Measurements from ENCODE around the gene GDPD3.

GDPD3 gene

GRCh38 chr16:30065943-30066760 is 47.2 kb downstream of the GDPD3 start:
- Histone ChIP-seq H3K4me3 (ENCODE audit: insufficient read depth, low read depth, low read length, poor library complexity, severe bottlenecking) (peak overlapping the region; percentile 98), H3K27me3 (replicated peaks; ENCODE audit: control insufficient read depth, insufficient read depth, low read length, poor library complexity, severe bottlenecking) (no peaks in the 10 kb centered on the region), H3K4me1 (ENCODE audit: control insufficient read depth, insufficient read depth, low read length, poor library complexity, severe bottlenecking) (peaks cover 33% of the 10 kb centered on the region), H3K36me3 (ENCODE audit: control insufficient read depth, insufficient read depth, low read length) (peaks cover 39% of the 10 kb centered on the region), H3K9me3 (ENCODE audit: control insufficient read depth, low read length) (no peaks in the 10 kb centered on the region), H3K27ac (ENCODE audit: insufficient read depth, low read length, poor library complexity, severe bottlenecking) (peak overlapping the region; percentile 83)
- DNase-seq, result peak in 1 of 3 donors; percentile 20

DNA sequence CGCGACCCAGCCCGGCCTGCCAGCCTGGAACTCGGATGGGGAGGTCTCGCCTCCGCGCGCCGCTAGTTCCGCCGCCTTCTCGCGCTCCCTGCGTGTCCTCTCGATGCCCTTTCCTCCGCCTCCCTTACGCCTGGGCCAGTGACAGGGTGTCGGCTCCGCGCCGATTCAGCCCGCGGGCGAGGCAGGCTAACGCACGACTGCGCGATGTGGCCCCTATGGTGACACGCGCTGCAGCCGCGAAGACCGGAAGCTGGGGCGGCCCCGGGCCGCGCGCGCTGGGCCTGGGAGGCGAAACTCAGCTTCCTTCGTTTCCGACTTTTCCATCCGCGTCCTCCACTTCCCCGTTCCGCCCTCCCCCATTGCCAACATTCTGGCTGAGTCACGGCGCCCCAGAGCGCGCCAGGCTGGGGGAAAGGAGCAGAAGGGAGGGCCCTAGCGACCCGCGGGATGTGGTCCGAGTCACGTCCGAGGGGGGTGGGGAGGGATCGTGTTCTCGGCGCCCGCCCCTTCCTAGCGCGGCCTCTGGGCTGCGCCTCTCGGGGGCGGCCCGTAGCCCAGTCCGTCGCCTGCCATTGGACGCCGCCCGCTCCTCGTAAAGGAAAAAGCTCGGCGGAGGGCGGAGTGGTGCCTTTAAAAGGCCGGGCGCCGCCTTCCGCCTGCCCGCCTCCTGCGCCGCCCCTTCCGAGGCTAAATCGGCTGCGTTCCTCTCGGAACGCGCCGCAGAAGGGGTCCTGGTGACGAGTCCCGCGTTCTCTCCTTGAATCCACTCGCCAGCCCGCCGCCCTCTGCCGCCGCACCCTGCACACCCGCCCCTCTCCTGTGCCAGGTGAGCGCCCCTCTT is 48.0 kb downstream of the GDPD3 start, which contains the start of gene ALDOA:
Gene ALDOA (plus strand): TSS at position 659 of the 841 bp plus-strand sequence. CDS start 1,138 bp downstream, outside the sequence.
- Histone ChIP-seq H3K4me1 (ENCODE audit: control insufficient read depth, insufficient read depth, low read length, poor library complexity, severe bottlenecking) (peaks cover 33% of the 10 kb centered on the region), H3K9me3 (ENCODE audit: control insufficient read depth, low read length) (no peaks in the 10 kb centered on the region), H3K27ac (ENCODE audit: insufficient read depth, low read length, poor library complexity, severe bottlenecking) (peak within 1 kb of the TSS; percentile 83), H3K4me3 (ENCODE audit: insufficient read depth, low read depth, low read length, poor library complexity, severe bottlenecking) (peak within 1 kb of the TSS; percentile 98), H3K27me3 (replicated peaks; ENCODE audit: control insufficient read depth, insufficient read depth, low read length, poor library complexity, severe bottlenecking) (no peaks in the 10 kb centered on the region), H3K36me3 (ENCODE audit: control insufficient read depth, insufficient read depth, low read length) (peaks cover 32% of the 10 kb centered on the region)
- peak; percentile 89 to 91 (median 90) for DNase-seq

GRCh38 chr16:30064729-30065101 is 48.6 kb downstream of the GDPD3 start:
- H3K27me3 ChIP-seq (replicated peaks; ENCODE audit: control insufficient read depth, insufficient read depth, low read length, poor library complexity, severe bottlenecking), result no peaks in the 10 kb centered on the region

GRCh38 chr16:30063893-30064728 is 49.2 kb downstream of the GDPD3 start:
- peak; percentile 41 to 49 (median 43) for DNase-seq
- H3K4me3 ChIP-seq (ENCODE audit: insufficient read depth, low read depth, low read length, poor library complexity, severe bottlenecking), result peak overlapping the region; percentile 98
- peaks cover 32% of the 10 kb centered on the region for H3K4me1 ChIP-seq (ENCODE audit: control insufficient read depth, insufficient read depth, low read length, poor library complexity, severe bottlenecking)

More at GRCh38 chr16:30064729-30065101, 48.6 kb downstream of the GDPD3 start:
- peaks cover 33% of the 10 kb centered on the region for H3K4me1 ChIP-seq (ENCODE audit: control insufficient read depth, insufficient read depth, low read length, poor library complexity, severe bottlenecking)
- H3K27ac ChIP-seq (ENCODE audit: insufficient read depth, low read length, poor library complexity, severe bottlenecking), result peak overlapping the region; percentile 83
- no peak for DNase-seq
- H3K9me3 ChIP-seq (ENCODE audit: control insufficient read depth, low read length), result no peaks in the 10 kb centered on the region
- H3K4me3 ChIP-seq (ENCODE audit: insufficient read depth, low read depth, low read length, poor library complexity, severe bottlenecking), result peak overlapping the region; percentile 98
- H3K36me3 ChIP-seq (ENCODE audit: control insufficient read depth, insufficient read depth, low read length), result peaks cover 26% of the 10 kb centered on the region

GRCh38 chr16:30063278-30063892 is 50.0 kb downstream of the GDPD3 start:
- DNase-seq, result no peak
- no peaks in the 10 kb centered on the region for H3K9me3 ChIP-seq (ENCODE audit: control insufficient read depth, low read length)
- peaks cover 12% of the 10 kb centered on the region for H3K36me3 ChIP-seq (ENCODE audit: control insufficient read depth, insufficient read depth, low read length)
- no peaks in the 10 kb centered on the region for H3K27me3 ChIP-seq (replicated peaks; ENCODE audit: control insufficient read depth, insufficient read depth, low read length, poor library complexity, severe bottlenecking)
- H3K4me3 ChIP-seq (ENCODE audit: insufficient read depth, low read depth, low read length, poor library complexity, severe bottlenecking), result peak overlapping the region; percentile 98
- H3K4me1 ChIP-seq (ENCODE audit: control insufficient read depth, insufficient read depth, low read length, poor library complexity, severe bottlenecking), result peaks cover 28% of the 10 kb centered on the region
- peak overlapping the region; percentile 83 for H3K27ac ChIP-seq (ENCODE audit: insufficient read depth, low read length, poor library complexity, severe bottlenecking)

More at GRCh38 chr16:30063893-30064728, 49.2 kb downstream of the GDPD3 start:
- Histone ChIP-seq H3K27ac (ENCODE audit: insufficient read depth, low read length, poor library complexity, severe bottlenecking) (peak overlapping the region; percentile 83), H3K9me3 (ENCODE audit: control insufficient read depth, low read length) (no peaks in the 10 kb centered on the region), H3K27me3 (replicated peaks; ENCODE audit: control insufficient read depth, insufficient read depth, low read length, poor library complexity, severe bottlenecking) (no peaks in the 10 kb centered on the region), H3K36me3 (ENCODE audit: control insufficient read depth, insufficient read depth, low read length) (peaks cover 19% of the 10 kb centered on the region)

- no peak overlapping the region for H3K4me3 ChIP-seq (ENCODE audit: insufficient read depth, low read depth, low read length, poor library complexity, severe bottlenecking)
- H3K27me3 ChIP-seq (replicated peaks; ENCODE audit: control insufficient read depth, insufficient read depth, low read length, poor library complexity, severe bottlenecking), result no peaks in the 10 kb centered on the region
- no peak for DNase-seq
Observed at GRCh38 chr16:30060836-30061554, 52.3 kb downstream of the GDPD3 start.

DNA sequence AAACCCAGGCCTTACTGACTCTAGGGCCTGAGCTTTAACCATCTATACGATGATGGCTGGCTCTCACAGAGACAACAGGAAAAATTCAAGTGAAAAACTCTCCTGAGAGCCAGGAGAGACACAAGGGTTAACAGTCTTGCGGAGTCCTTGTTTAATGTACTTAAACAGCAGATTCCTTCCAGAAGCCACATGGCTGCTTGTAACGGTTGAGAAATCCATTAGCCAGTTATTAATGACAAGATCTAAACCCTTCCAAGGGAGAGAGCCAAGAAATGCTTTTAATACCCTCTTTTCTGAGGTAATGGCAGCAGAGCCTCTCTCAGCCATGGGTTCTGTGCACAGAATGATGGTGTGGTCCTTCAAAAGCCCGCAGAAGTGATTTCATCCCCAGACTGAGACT is 53.0 kb downstream of the GDPD3 start:
- Histone ChIP-seq H3K27ac (ENCODE audit: insufficient read depth, low read length, poor library complexity, severe bottlenecking) (no peak overlapping the region), H3K9me3 (ENCODE audit: control insufficient read depth, low read length) (no peaks in the 10 kb centered on the region), H3K4me1 (ENCODE audit: control insufficient read depth, insufficient read depth, low read length, poor library complexity, severe bottlenecking) (peaks cover 10% of the 10 kb centered on the region), H3K36me3 (ENCODE audit: control insufficient read depth, insufficient read depth, low read length) (no peaks in the 10 kb centered on the region), H3K4me3 (ENCODE audit: insufficient read depth, low read depth, low read length, poor library complexity, severe bottlenecking) (no peak overlapping the region), H3K27me3 (replicated peaks; ENCODE audit: control insufficient read depth, insufficient read depth, low read length, poor library complexity, severe bottlenecking) (no peaks in the 10 kb centered on the region)
- no peak for DNase-seq

More at GRCh38 chr16:30060836-30061554, 52.3 kb downstream of the GDPD3 start:
- Histone ChIP-seq H3K9me3 (ENCODE audit: control insufficient read depth, low read length) (no peaks in the 10 kb centered on the region), H3K4me1 (ENCODE audit: control insufficient read depth, insufficient read depth, low read length, poor library complexity, severe bottlenecking) (peaks cover 10% of the 10 kb centered on the region), H3K27ac (ENCODE audit: insufficient read depth, low read length, poor library complexity, severe bottlenecking) (no peak overlapping the region), H3K36me3 (ENCODE audit: control insufficient read depth, insufficient read depth, low read length) (no peaks in the 10 kb centered on the region)

DNA sequence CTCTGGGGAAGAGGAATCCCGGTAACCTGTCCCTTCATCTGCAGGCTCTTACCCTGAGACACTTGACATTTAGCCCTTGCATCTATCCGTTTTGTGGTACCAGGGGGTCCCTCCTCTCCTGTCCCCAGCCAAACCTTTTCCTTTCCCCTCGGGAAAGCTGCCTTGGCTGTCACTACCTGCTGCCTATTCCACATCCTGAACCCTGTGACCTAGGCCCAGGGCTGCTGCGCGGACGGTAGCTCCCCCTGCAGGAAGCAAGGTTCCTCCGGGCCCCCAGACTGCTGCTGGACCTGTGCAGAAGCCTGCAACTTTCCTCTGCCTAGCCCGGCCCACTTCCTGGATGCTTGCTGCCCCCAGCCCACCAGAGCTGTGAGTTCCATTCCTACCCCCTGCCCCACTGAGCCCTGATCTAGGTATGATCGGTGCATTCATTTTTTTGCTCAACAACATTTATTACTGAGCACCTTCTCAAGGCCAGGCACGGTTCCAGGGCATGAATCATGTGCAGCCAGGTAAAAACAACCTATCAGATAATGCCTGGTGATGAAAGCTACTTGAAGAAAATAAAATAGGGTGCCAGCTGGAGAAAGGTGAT is 58.3 kb downstream of the GDPD3 start:
- H3K27me3 ChIP-seq (replicated peaks; ENCODE audit: control insufficient read depth, insufficient read depth, low read length, poor library complexity, severe bottlenecking), result no peaks in the 10 kb centered on the region
- no peaks in the 10 kb centered on the region for H3K36me3 ChIP-seq (ENCODE audit: control insufficient read depth, insufficient read depth, low read length)
- no peak overlapping the region for H3K27ac ChIP-seq (ENCODE audit: insufficient read depth, low read length, poor library complexity, severe bottlenecking)
- peak in 1 of 3 donors; percentile 28 for DNase-seq
- H3K4me1 ChIP-seq (ENCODE audit: control insufficient read depth, insufficient read depth, low read length, poor library complexity, severe bottlenecking), result peaks cover 11% of the 10 kb centered on the region
- no peaks in the 10 kb centered on the region for H3K9me3 ChIP-seq (ENCODE audit: control insufficient read depth, low read length)
- no peak overlapping the region for H3K4me3 ChIP-seq (ENCODE audit: insufficient read depth, low read depth, low read length, poor library complexity, severe bottlenecking)

Data from effector memory CD4-positive, alpha-beta T cell (primary cell).